ENCODE results near the gene UBQLN3.

The UBQLN3 gene

DNA sequence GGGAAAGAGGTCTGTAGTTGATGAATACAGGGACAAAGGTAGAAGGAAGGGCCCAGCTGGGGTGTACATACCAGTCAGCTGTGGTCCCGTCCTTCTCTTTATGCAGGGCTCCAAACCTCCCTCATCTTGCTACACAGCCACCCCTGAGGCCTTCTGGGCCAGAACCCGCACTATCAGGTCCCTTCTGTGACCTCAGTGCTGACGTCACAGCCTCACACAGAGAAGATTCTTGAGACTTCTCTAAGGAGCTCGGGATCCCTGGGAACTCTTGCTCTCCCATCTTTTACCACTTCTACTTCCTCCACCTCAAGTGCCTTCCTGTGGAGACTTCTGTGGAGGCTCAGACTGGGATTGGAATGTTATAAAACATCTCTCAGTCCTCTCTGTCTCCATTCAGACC is at the start of gene UBQLN3:
UBQLN3 (minus strand) TSS at position 155 of the 400 bp plus-strand sequence. CDS start 399 bp downstream, outside the sequence.
- ATAC-seq (ENCODE audit: low read depth) (no peak), DNase-seq (ENCODE audit: low spot score) (no peak)
- Histone ChIP-seq H3K27me3 (ENCODE audit: insufficient read depth, poor library complexity, severe bottlenecking) (no peaks in the 10 kb centered on the region), H3K36me3 (ENCODE audit: low read depth) (no peaks in the 10 kb centered on the region), H3K27ac (ENCODE audit: poor library complexity, severe bottlenecking) (no peak within 1 kb of the TSS), H3K4me1 (ENCODE audit: insufficient read depth, poor library complexity, severe bottlenecking) (no peaks in the 10 kb centered on the region), H3K9me3 (ENCODE audit: severe bottlenecking) (no peaks in the 10 kb centered on the region), H3K4me3 (ENCODE audit: severe bottlenecking) (no peak within 1 kb of the TSS)
- TF ChIP-seq, protein P1, sequence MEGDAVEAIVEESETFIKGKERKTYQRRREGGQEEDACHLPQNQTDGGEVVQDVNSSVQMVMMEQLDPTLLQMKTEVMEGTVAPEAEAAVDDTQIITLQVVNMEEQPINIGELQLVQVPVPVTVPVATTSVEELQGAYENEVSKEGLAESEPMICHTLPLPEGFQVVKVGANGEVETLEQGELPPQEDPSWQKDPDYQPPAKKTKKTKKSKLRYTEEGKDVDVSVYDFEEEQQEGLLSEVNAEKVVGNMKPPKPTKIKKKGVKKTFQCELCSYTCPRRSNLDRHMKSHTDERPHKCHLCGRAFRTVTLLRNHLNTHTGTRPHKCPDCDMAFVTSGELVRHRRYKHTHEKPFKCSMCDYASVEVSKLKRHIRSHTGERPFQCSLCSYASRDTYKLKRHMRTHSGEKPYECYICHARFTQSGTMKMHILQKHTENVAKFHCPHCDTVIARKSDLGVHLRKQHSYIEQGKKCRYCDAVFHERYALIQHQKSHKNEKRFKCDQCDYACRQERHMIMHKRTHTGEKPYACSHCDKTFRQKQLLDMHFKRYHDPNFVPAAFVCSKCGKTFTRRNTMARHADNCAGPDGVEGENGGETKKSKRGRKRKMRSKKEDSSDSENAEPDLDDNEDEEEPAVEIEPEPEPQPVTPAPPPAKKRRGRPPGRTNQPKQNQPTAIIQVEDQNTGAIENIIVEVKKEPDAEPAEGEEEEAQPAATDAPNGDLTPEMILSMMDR (IDR thresholded peaks at IDR 0.05; ENCODE audit: poor library complexity, severe bottlenecking), result no peak

DNA sequence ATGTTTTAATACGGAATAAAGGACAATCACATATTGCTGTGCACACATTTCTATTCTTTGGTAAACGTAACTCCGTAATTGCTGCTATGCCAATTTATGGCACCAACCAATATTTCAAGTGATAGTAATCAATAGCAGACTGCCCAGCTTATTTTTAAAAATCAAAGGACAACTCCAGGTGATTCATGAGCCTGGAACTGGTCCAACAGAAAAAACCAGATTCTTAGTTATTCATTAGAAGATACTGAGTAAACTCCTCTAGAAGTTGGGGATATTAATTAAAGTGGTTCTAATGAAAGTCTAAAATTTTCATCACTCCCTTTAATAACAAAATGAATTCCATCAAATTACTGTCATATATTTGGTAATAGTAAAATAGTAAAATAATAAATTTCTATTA is 48.0 kb upstream of the UBQLN3 start:
- no peak overlapping the region for H3K27ac ChIP-seq (ENCODE audit: poor library complexity, severe bottlenecking)
- TF ChIP-seq, protein P1 (IDR thresholded peaks at IDR 0.05; ENCODE audit: poor library complexity, severe bottlenecking), result no peak
- no peaks in the 10 kb centered on the region for H3K9me3 ChIP-seq (ENCODE audit: severe bottlenecking)
- no peak for ATAC-seq (ENCODE audit: low read depth)
- no peak for DNase-seq (ENCODE audit: low spot score)
- H3K4me1 ChIP-seq (ENCODE audit: insufficient read depth, poor library complexity, severe bottlenecking), result no peaks in the 10 kb centered on the region
- H3K36me3 ChIP-seq (ENCODE audit: low read depth), result no peaks in the 10 kb centered on the region
- H3K4me3 ChIP-seq (ENCODE audit: severe bottlenecking), result no peak overlapping the region
- H3K27me3 ChIP-seq (ENCODE audit: insufficient read depth, poor library complexity, severe bottlenecking), result no peaks in the 10 kb centered on the region

DNA sequence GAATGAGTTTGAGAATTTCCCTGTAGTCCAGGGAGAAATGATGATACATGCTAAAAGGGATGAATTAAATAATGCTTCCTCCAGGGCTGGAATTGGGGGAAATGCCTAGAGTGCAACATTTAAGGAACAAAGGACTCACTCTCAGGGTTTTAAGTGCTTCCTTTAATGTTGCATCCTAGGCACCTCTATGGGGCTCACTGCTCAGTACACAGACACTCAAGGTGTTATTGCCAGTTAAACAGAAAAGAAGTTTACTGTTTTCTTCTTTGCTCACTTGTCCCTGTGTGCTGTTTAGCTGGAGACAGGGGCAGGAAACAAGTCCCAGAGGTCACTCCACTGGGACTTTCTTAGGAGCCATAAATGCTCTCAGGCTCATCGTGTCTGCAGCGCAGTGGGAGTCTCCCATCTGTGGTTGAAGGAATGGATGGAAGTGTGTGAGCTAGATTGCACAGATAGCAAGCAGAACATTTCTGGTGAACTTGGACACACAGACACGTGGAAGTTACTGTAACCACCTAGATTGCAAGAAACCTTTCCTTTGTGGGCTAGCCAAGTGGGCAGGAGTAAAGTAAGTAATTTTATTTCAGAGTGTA is 46.9 kb upstream of the UBQLN3 start:
- ATAC-seq (ENCODE audit: low read depth) (no peak), DNase-seq (ENCODE audit: low spot score) (no peak)
- H3K36me3 ChIP-seq (ENCODE audit: low read depth), result no peaks in the 10 kb centered on the region
- TF ChIP-seq, protein P1 (IDR thresholded peaks at IDR 0.05; ENCODE audit: poor library complexity, severe bottlenecking), result no peak
- H3K4me1 ChIP-seq (ENCODE audit: insufficient read depth, poor library complexity, severe bottlenecking), result no peaks in the 10 kb centered on the region
- no peak overlapping the region for H3K27ac ChIP-seq (ENCODE audit: poor library complexity, severe bottlenecking)
- H3K9me3 ChIP-seq (ENCODE audit: severe bottlenecking), result no peaks in the 10 kb centered on the region
- no peaks in the 10 kb centered on the region for H3K27me3 ChIP-seq (ENCODE audit: insufficient read depth, poor library complexity, severe bottlenecking)
- H3K4me3 ChIP-seq (ENCODE audit: severe bottlenecking), result no peak overlapping the region

DNA sequence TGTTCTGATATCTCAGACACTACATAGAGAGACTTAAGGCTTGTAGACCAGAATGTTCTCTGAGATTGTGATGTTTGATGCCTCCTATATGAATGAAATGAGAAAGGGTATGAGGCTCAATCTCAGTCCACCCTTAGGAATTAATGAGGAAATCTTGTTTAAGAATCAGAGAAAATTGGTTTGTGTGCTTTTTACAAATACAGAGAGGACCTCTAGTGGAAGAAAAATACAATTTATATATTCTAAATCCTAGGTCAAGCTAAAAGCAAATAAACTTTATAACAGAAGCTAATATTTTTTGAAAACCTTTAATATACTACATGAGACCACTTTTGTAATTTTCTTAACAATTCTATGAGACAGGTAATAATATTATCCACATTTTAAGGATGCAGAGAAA is 43.6 kb upstream of the UBQLN3 start:
- TF ChIP-seq, protein P1 (IDR thresholded peaks at IDR 0.05; ENCODE audit: poor library complexity, severe bottlenecking), result peak; percentile 46
- no peak for DNase-seq (ENCODE audit: low spot score)
- peaks cover 13% of the 10 kb centered on the region for H3K4me1 ChIP-seq (ENCODE audit: insufficient read depth, poor library complexity, severe bottlenecking)
- no peak for ATAC-seq (ENCODE audit: low read depth)
- H3K4me3 ChIP-seq (ENCODE audit: severe bottlenecking), result no peak overlapping the region
- no peaks in the 10 kb centered on the region for H3K9me3 ChIP-seq (ENCODE audit: severe bottlenecking)
- no peak overlapping the region for H3K27ac ChIP-seq (ENCODE audit: poor library complexity, severe bottlenecking)
- no peaks in the 10 kb centered on the region for H3K36me3 ChIP-seq (ENCODE audit: low read depth)
- H3K27me3 ChIP-seq (ENCODE audit: insufficient read depth, poor library complexity, severe bottlenecking), result no peaks in the 10 kb centered on the region

DNA sequence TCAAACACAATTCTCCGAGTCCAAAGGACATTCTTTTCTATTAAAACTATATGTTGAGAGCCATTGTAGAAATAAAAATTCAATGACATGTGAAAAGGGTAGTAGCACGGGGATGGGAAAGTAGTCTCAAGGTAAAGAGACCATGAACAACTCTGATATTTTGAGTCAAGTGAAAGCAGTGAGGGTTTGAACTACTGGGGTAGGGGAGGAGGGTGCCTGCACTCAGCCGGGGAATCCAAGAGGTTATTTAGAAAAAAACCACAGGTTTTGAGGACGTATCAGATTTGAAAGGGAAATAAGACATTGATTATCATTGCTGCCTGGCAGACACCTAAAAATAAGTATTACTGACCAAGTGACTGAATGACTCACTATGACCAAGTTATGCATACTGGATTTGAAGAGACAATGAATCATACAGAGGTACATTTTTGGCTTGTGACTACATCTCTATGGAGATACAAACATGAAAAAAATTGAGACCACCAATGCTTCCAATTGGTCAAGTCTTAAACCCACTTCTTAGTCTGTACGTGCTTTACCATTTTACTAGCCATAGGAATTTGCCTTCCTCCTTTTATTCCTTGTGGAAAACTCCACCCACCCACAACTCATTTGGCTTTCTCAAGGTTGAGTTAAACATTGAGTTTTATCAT is 40.8 kb upstream of the UBQLN3 start:
- peaks cover 13% of the 10 kb centered on the region for H3K4me1 ChIP-seq (ENCODE audit: insufficient read depth, poor library complexity, severe bottlenecking)
- peak; percentile 94 for ATAC-seq (ENCODE audit: low read depth)
- TF ChIP-seq, protein P1 (IDR thresholded peaks at IDR 0.05; ENCODE audit: poor library complexity, severe bottlenecking), result no peak
- no peaks in the 10 kb centered on the region for H3K9me3 ChIP-seq (ENCODE audit: severe bottlenecking)
- H3K27ac ChIP-seq (ENCODE audit: poor library complexity, severe bottlenecking), result peak overlapping the region; percentile 16
- no peaks in the 10 kb centered on the region for H3K27me3 ChIP-seq (ENCODE audit: insufficient read depth, poor library complexity, severe bottlenecking)
- no peak for DNase-seq (ENCODE audit: low spot score)
- H3K36me3 ChIP-seq (ENCODE audit: low read depth), result no peaks in the 10 kb centered on the region
- H3K4me3 ChIP-seq (ENCODE audit: severe bottlenecking), result no peak overlapping the region

All from RWPE2 (cell line).